Mucosa of stomach (tissue), 1 donor: ENCODE data around the gene DOP1A.

ENCODE experiments used
- H3K27me3 ChIP-seq: one replicate; pipeline ENCODE4 v1.7.0; 2013; ENCODE audit warnings: mild to moderate bottlenecking, low read length; ENCODE audit not compliant: control insufficient read depth, insufficient read depth
- H3K36me3 ChIP-seq: one replicate; pipeline ENCODE4 v1.7.0; 2013; ENCODE audit warnings: low read length; ENCODE audit not compliant: control insufficient read depth, insufficient read depth
- H3K4me1 ChIP-seq: one replicate; pipeline ENCODE4 v1.7.0; 2013; ENCODE audit warnings: mild to moderate bottlenecking, low read length; ENCODE audit not compliant: control insufficient read depth, insufficient read depth
- H3K4me3 ChIP-seq: one replicate; pipeline ENCODE4 v1.7.0; 2013; ENCODE audit warnings: low read length
- H3K9ac ChIP-seq: one replicate; pipeline ENCODE4 v1.7.0; 2013; ENCODE audit warnings: mild to moderate bottlenecking, low read length, moderate library complexity
- H3K9me3 ChIP-seq: one replicate; pipeline ENCODE4 v1.7.0; 2013; ENCODE audit warnings: mild to moderate bottlenecking, low read length, moderate library complexity; ENCODE audit not compliant: control insufficient read depth
- donor health status: Pancreatic carcinoma.

DOP1A gene

DNA sequence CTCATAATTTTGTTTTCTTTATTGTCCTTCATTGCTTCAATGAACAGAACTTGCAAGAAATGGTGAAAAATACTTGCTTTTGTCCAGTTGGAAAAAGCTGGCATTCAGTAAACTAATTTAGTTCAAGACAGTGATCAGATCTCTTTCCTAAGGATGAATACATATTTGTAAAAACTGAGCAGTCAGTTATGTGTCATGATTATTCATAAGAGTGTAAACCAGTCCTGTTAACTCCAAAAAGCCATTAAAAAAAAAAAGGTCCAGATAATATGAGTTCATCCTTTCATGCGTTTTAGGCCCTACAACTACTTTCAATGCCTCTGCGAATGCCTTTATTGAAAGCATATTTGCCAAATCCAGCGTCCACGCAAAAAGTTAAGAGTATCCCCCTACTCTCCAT lies 125.0 kb downstream of the DOP1A start:
- H3K27me3 ChIP-seq: no peaks in the 10 kb centered on the region
- peak overlapping the region; percentile 88 for H3K9ac ChIP-seq
- no peaks in the 10 kb centered on the region for H3K9me3 ChIP-seq
- H3K4me3 ChIP-seq: peak overlapping the region; percentile 93
- peaks cover 23% of the 10 kb centered on the region for H3K4me1 ChIP-seq
- no peaks in the 10 kb centered on the region for H3K36me3 ChIP-seq

DNA sequence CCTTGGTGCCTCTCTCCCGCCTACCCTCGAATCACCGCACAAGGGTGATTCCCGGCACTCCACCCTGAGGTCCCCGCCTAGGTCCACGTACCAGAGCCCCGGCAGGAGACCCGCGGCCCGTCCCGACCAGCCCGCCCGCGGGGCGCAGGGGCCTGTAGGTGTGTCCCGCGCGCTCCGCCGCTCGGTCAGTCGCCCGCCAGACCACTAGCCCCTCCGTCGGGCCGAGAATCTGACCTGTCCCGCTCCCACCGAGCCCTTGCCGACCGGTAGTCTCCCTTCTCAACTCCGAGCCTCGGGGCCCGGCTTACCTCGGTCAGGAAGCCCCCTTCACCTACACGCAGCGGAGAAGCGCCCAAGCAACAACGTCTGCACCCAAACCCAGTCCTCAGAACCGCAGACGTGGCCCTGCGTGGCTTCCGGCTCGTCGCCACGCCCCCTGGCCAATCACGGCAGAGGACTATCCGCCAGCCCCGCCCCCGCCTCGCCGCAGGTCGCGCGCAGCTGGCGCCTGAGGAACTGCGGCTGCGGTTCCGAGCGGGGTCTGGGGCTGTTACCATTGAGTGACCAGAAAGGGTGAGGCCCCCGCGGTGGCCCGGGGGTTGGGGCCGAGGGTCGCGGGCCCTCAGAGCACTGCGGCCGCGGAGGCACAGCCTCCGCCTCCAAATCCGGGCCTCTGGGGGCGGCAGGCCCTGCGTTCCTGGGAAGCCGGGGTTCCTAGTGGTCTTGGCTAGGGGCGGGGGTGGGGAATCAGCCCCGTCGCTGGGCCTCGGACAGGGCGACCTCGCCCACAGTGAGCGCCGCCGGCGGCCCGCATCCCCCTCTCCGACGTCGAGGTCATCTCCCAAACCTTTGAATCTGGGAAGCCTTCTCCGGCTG lies 125.6 kb downstream of the DOP1A start, which contains the start of the genes PGM3 and RWDD2A:
Gene PGM3 (minus strand): TSS at position 395 of the 876 bp plus-strand sequence. CDS start 2,253 bp downstream, outside the sequence.
Gene RWDD2A (plus strand): TSS at position 487 of the 876 bp plus-strand sequence. CDS start 1,095 bp downstream, outside the sequence.
- Histone ChIP-seq H3K36me3 (no peaks in the 10 kb centered on the region), H3K9ac (peak within 1 kb of the TSS; percentile 88), H3K4me3 (peak within 1 kb of the TSS; percentile 93), H3K9me3 (no peaks in the 10 kb centered on the region), H3K27me3 (no peaks in the 10 kb centered on the region), H3K4me1 (peaks cover 23% of the 10 kb centered on the region)

DNA sequence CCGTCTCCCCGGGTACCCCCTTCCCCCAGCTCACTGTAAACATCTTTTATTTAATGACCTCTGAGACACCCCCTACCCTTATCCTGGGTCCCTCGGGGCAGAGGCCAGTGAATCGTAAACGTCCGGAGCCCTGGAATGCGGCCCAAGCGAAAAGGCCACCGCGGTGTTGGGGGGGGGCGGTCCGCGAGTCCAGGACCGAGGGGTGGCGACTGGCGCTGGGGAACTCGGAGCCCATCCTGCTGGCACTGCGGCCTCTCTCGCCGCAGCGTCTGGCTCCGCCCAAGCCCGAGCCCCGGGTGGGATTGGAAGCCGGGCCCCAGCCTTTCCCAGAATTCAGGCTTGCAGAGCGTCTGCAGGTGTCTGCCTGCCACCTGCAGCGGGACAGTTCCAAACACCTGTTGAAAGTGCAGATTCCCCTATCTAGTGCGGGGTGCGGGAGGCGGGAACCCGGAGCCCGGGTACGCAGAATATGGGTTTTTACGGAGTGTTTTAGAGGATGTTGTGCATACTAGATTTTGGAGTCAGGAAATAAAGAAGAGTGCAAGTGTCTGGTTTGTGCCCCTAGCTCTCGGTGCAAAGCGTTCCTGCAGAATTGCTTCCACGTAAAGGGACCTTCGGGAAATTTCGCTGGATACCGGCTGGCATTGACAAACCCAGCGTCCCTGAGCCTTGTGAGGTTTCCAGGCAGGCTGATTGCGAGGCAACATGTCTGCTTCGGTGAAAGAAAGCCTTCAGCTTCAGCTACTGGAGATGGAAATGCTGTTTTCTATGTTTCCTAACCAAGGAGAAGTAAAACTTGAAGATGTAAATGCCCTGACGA lies 126.5 kb downstream of the DOP1A start:
- Histone ChIP-seq H3K9me3 (no peaks in the 10 kb centered on the region), H3K4me1 (peaks cover 23% of the 10 kb centered on the region), H3K9ac (peak overlapping the region; percentile 88), H3K36me3 (no peaks in the 10 kb centered on the region), H3K27me3 (no peaks in the 10 kb centered on the region), H3K4me3 (peak overlapping the region; percentile 93)

DNA sequence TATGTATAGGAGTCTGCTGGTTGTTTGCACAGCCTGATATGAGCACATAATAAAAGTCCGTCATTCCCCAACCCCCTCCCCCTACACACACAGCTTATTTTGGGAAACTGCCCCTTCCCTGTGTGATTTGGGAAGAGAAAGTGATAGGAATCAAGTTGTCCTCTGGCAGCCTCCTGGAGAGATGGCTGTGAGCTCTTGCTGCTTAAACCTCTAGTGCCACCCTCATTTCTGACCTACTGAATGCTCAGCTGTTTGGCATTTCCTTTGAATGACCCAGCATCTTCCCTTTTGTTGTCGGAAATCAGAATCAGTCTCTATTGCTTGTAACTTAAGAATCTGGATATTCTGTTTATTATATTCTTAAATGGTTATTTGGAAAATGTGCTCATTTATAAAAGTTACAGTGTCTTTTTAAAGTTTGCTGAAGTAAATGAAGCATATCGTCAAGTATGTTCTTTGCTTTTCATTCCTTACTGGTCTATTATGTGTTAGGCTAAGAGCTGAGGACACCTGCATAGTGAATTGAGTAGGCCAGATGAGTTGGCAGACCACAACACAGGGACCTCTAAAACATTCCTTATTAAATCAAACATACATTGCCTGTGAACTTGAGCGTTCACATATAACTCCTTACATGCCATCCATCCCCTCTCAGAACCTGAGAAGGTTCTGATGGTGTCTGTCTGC lies 131.2 kb downstream of the DOP1A start:
- H3K4me3 ChIP-seq: no peak overlapping the region
- H3K27me3 ChIP-seq: no peaks in the 10 kb centered on the region
- H3K9ac ChIP-seq: no peak overlapping the region
- H3K4me1 ChIP-seq: peaks cover 15% of the 10 kb centered on the region
- H3K36me3 ChIP-seq: no peaks in the 10 kb centered on the region
- no peaks in the 10 kb centered on the region for H3K9me3 ChIP-seq

- Histone ChIP-seq H3K36me3 (no peaks in the 10 kb centered on the region), H3K4me3 (no peak overlapping the region), H3K9ac (no peak overlapping the region), H3K9me3 (no peaks in the 10 kb centered on the region), H3K4me1 (peaks cover 12% of the 10 kb centered on the region), H3K27me3 (no peaks in the 10 kb centered on the region)
Measured at GRCh38 chr6:83199173-83199862, 131.8 kb downstream of the DOP1A start.

GRCh38 chr6:83199863-83200225 lies 132.4 kb downstream of the DOP1A start:
- Histone ChIP-seq H3K9ac (no peak overlapping the region), H3K4me1 (peaks cover 9% of the 10 kb centered on the region), H3K27me3 (no peaks in the 10 kb centered on the region), H3K9me3 (no peaks in the 10 kb centered on the region), H3K4me3 (no peak overlapping the region), H3K36me3 (no peaks in the 10 kb centered on the region)

DNA sequence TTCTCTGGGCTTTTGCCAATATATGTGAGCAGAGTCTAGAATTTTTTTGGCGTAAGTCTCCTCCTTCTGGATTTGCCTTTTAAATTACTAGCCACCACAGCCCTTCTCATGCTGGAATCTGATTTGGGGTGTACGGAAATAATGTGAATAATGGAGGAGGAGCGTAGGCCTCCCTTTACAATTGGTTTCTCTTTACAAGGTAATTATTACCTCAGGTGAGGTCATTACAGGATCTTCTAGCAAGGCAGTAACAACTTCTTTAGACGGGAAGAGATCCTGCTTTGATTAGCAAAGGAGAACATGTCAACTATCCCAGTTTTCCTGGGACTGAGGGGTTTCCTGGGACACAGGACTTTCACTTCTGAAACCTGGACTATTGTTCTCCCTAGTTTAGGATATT lies 134.6 kb downstream of the DOP1A start:
- H3K4me1 ChIP-seq: peaks cover 6% of the 10 kb centered on the region
- H3K27me3 ChIP-seq: no peaks in the 10 kb centered on the region
- H3K9ac ChIP-seq: no peak overlapping the region
- no peak overlapping the region for H3K4me3 ChIP-seq
- no peaks in the 10 kb centered on the region for H3K36me3 ChIP-seq
- H3K9me3 ChIP-seq: no peaks in the 10 kb centered on the region

- H3K9ac ChIP-seq: no peak overlapping the region
- H3K27me3 ChIP-seq: no peaks in the 10 kb centered on the region
- no peak overlapping the region for H3K4me3 ChIP-seq
- H3K36me3 ChIP-seq: no peaks in the 10 kb centered on the region
- H3K9me3 ChIP-seq: no peaks in the 10 kb centered on the region
- H3K4me1 ChIP-seq: no peaks in the 10 kb centered on the region
Measured at GRCh38 chr6:83215131-83216047, 147.9 kb downstream of the DOP1A start.

- Histone ChIP-seq H3K4me3 (no peak overlapping the region), H3K9me3 (no peaks in the 10 kb centered on the region), H3K36me3 (no peaks in the 10 kb centered on the region), H3K4me1 (no peaks in the 10 kb centered on the region), H3K27me3 (no peaks in the 10 kb centered on the region), H3K9ac (no peak overlapping the region)
Measured at GRCh38 chr6:83216806-83217205, 149.3 kb downstream of the DOP1A start.
